Measurements from ENCODE around the gene C11orf24.

- TF ChIP-seq CTCF (IDR thresholded peaks at IDR 0.05): no peak
- no peak for TF ChIP-seq POLR2A (IDR thresholded peaks at IDR 0.05)
These were observed 28.5 kb upstream of the C11orf24 start for GRCh38 chr11:68300076-68300830.

All from right lobe of liver (tissue), 4 donors.